ENCODE measurements around the gene PHRF1. TPM values are rescaled to one million over a fixed set of nuclear protein-coding genes. Genes with fewer than 3 reads are reported as not detected.

PHRF1 gene
- total and polyA plus RNA-seq, 2 of the 4 experiments (the other 2 are of a cell fraction) = 10.9 to 17.5 TPM

DNA sequence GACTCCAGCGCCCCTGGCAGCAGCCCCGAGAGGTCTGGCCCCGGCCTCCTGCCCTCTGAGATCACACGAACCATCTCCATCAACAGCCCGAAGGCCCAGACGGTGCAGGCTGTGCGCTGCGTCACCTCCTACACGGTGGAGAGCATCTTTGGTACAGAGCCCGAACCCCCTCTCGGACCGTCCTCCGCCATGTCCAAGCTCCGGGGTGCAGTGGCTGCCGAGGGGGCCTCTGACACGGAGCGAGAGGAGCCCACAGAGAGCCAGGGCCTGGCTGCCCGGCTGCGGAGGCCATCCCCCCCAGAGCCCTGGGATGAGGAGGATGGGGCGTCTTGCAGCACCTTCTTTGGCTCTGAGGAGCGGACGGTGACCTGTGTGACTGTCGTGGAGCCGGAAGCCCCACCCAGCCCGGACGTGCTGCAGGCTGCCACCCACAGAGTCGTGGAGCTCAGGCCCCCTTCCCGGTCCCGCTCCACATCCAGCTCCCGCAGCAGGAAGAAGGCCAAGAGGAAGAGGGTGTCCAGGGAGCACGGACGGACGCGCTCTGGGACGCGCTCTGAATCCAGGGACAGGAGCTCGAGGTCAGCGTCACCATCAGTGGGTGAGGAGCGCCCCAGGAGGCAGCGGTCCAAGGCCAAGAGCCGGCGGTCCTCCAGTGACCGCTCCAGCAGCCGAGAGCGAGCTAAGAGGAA lies 31.8 kb downstream of the PHRF1 start:
- Histone ChIP-seq H3K9me3 (ENCODE audit: control insufficient read depth, insufficient read depth, low read length) (no peaks in the 10 kb centered on the region), H3K56ac (ENCODE audit: extremely low read depth, insufficient read depth, low read length) (no peak overlapping the region), H2AK5ac (ENCODE audit: low read depth, low read length) (no peak overlapping the region), H2AFZ (replicated peaks; ENCODE audit: low read length, poor library complexity) (no peak overlapping the region), H3K27ac (ENCODE audit: insufficient read depth, low read length) (no peak overlapping the region), H3K27me3 (ENCODE audit: control insufficient read depth, insufficient read depth, low read length) (no peaks in the 10 kb centered on the region), H2AK9ac (replicated peaks; ENCODE audit: low read depth, low read length, poor library complexity) (peak overlapping the region; percentile 37), H4K91ac (ENCODE audit: insufficient read depth, low read depth, low read length) (no peak overlapping the region), H4K5ac (ENCODE audit: low read depth, low read length) (no peak overlapping the region), H3K9me1 (ENCODE audit: insufficient read depth, low read length) (no peaks in the 10 kb centered on the region), H2BK5ac (ENCODE audit: low read depth, low read length, poor library complexity, severe bottlenecking) (no peak overlapping the region), H3K18ac (ENCODE audit: low read depth, low read length) (no peak overlapping the region), H3K4me1 (ENCODE audit: control insufficient read depth, insufficient read depth, low read length) (no peaks in the 10 kb centered on the region), H3K4me2 (ENCODE audit: low read depth, low read length) (no peak overlapping the region), H3K36me3 (ENCODE audit: control insufficient read depth, insufficient read depth, low read length) (peaks cover 90% of the 10 kb centered on the region), H3K9ac (ENCODE audit: low read depth, low read length) (no peak overlapping the region), H4K20me1 (ENCODE audit: insufficient read depth, low read length) (peaks cover 21% of the 10 kb centered on the region), H3K14ac (replicated peaks; ENCODE audit: low read depth, low read length) (no peak overlapping the region), H2BK120ac (ENCODE audit: low read depth, low read length) (no peak overlapping the region), H4K8ac (ENCODE audit: low read depth in 2 of 2, low read length in 2 of 2) (no peak overlapping the region), H3K79me1 (ENCODE audit: low read depth in 1 of 2, low read length in 2 of 2) (peaks cover 0 to 20% of the 10 kb centered on the region in 2 experiments; a peak in 3 of 4 replicates), H3K23ac (ENCODE audit: low read depth, low read length) (no peak overlapping the region), H2BK20ac (ENCODE audit: low read depth, low read length) (no peak overlapping the region), H3K4me3 (ENCODE audit: insufficient read depth, low read depth, low read length) (no peak overlapping the region), H2BK15ac (ENCODE audit: low read depth, low read length) (no peak overlapping the region), H3K4ac (ENCODE audit: low read depth, low read length) (no peak overlapping the region)
- ChIA-PET CTCF (no interaction called here), POLR2A (ENCODE audit: unreplicated experiment) (no interaction called here)
- intact Hi-C loops (cut with micrococcal nuclease) (no loop called here), in situ Hi-C loops (cut with MboI; ENCODE audit: low sequenced_read_pairs) (no loop called here), dilution Hi-C loops (cut with HindIII; ENCODE audit: low sequenced_read_pairs, unreplicated experiment) (no loop called here)
- no peak for ATAC-seq (ENCODE audit: low read depth)
- no peak for DNase-seq
- WGBS, 2 experiments (ENCODE audit: extremely low coverage in 2 of 2, insufficient read length in 1 of 2) = 93% methylated on average over 25 of the region's 45 CpGs; no CpG with 5 or more reads in 1 of the 2 experiments
- TF ChIP-seq RFX5 (IDR thresholded peaks at IDR 0.05; ENCODE audit: low read depth, low read length) (no peak), NFE2L2 (IDR thresholded peaks at IDR 0.05; ENCODE audit: low read depth, low read length) (no peak), MAZ (IDR thresholded peaks at IDR 0.05; ENCODE audit: borderline replicate concordance, low read depth, low read length) (no peak), POLR2A (IDR thresholded peaks at IDR 0.05; ENCODE audit: low read depth, low read length) (no peak), CHD1 (IDR thresholded peaks at IDR 0.05; ENCODE audit: low read depth, low read length) (no peak), MXI1 (IDR thresholded peaks at IDR 0.05; ENCODE audit: borderline replicate concordance, low read depth, low read length) (no peak), FOS (IDR thresholded peaks at IDR 0.05; ENCODE audit: low read depth, low read length) (no peak), BHLHE40 (IDR thresholded peaks at IDR 0.05; ENCODE audit: low read depth, low read length) (no peak), CEBPB (IDR thresholded peaks at IDR 0.05; ENCODE audit: low read depth, low read length) (no peak), RAD21 (IDR thresholded peaks at IDR 0.05; ENCODE audit: low read length) (no peak), MAFK (IDR thresholded peaks at IDR 0.05; ENCODE audit: low read depth, low read length) (no peak)
- TF ChIP-seq, protein P1, sequence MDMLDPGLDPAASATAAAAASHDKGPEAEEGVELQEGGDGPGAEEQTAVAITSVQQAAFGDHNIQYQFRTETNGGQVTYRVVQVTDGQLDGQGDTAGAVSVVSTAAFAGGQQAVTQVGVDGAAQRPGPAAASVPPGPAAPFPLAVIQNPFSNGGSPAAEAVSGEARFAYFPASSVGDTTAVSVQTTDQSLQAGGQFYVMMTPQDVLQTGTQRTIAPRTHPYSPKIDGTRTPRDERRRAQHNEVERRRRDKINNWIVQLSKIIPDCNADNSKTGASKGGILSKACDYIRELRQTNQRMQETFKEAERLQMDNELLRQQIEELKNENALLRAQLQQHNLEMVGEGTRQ (IDR thresholded peaks at IDR 0.05; ENCODE audit: low read depth, low read length) = no peak
- TF ChIP-seq, protein P2, sequence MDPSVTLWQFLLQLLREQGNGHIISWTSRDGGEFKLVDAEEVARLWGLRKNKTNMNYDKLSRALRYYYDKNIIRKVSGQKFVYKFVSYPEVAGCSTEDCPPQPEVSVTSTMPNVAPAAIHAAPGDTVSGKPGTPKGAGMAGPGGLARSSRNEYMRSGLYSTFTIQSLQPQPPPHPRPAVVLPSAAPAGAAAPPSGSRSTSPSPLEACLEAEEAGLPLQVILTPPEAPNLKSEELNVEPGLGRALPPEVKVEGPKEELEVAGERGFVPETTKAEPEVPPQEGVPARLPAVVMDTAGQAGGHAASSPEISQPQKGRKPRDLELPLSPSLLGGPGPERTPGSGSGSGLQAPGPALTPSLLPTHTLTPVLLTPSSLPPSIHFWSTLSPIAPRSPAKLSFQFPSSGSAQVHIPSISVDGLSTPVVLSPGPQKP (IDR thresholded peaks at IDR 0.05; ENCODE audit: borderline replicate concordance, low read depth, low read length) = no peak
- no TSS peak for BruUV-seq (replicated peaks)

Data from IMR-90 (cell line).